Measurements from ENCODE around the gene PPRC1.

PPRC1 gene

GRCh38 chr10:102196893-102197292, 64.1 kb downstream of the PPRC1 start:
- Histone ChIP-seq H2AFZ (ENCODE audit: low read length, unreplicated experiment) (no peak overlapping the region), H3K27me3 (ENCODE audit: insufficient read depth, low read length) (peaks cover 5% of the 10 kb centered on the region; the same call in 1 of the 2 replicates), H3K79me2 (ENCODE audit: control insufficient read depth, insufficient read depth, low read length, unreplicated experiment) (no peaks in the 10 kb centered on the region), H3K27ac (ENCODE audit: low read depth, low read length) (no peak overlapping the region), H3K4me3 (ENCODE audit: low read depth, low read length) (no peak overlapping the region), H3K4me1 (ENCODE audit: control insufficient read depth, insufficient read depth, low read length, unreplicated experiment) (no peaks in the 10 kb centered on the region), H3K36me3 (ENCODE audit: insufficient read depth, low read length) (no peaks in the 10 kb centered on the region)

GRCh38 chr10:102198027-102198426, 65.2 kb downstream of the PPRC1 start:
- H3K27ac ChIP-seq (ENCODE audit: low read depth, low read length), result no peak overlapping the region
- H3K79me2 ChIP-seq (ENCODE audit: control insufficient read depth, insufficient read depth, low read length, unreplicated experiment), result no peaks in the 10 kb centered on the region
- H3K4me1 ChIP-seq (ENCODE audit: control insufficient read depth, insufficient read depth, low read length, unreplicated experiment), result no peaks in the 10 kb centered on the region
- H3K4me3 ChIP-seq (ENCODE audit: low read depth, low read length), result no peak overlapping the region
- H2AFZ ChIP-seq (ENCODE audit: low read length, unreplicated experiment), result no peak overlapping the region
- H3K36me3 ChIP-seq (ENCODE audit: insufficient read depth, low read length), result no peaks in the 10 kb centered on the region
- H3K27me3 ChIP-seq (ENCODE audit: insufficient read depth, low read length), result peaks cover 14% of the 10 kb centered on the region

Measured in ACC112 (cell line).